Stromal cell of bone marrow (primary cell): ENCODE data around the gene UACA.

Experiments
- DNase-seq: peaks from one replicate; pipeline ENCODE4 v3.0.0-alpha.2; 2012; ENCODE audit warnings: low read depth

UACA gene

GRCh38 chr15:70783041-70783440, 19.7 kb upstream of the UACA start:
- no peak for DNase-seq

GRCh38 chr15:70781236-70781635, 17.9 kb upstream of the UACA start:
- DNase-seq = no peak

- DNase-seq = no peak
Measured at GRCh38 chr15:70778258-70779076, 15.1 kb upstream of the UACA start.

- no peak for DNase-seq
Measured at GRCh38 chr15:70777170-70777926, 14.0 kb upstream of the UACA start.

- DNase-seq = peak; percentile 81
Measured at GRCh38 chr15:70775160-70775559, 11.8 kb upstream of the UACA start.

- DNase-seq = no peak
Measured at GRCh38 chr15:70772402-70772801, 9.0 kb upstream of the UACA start.

- DNase-seq = no peak
Measured at GRCh38 chr15:70770863-70771262, 7.5 kb upstream of the UACA start.

GRCh38 chr15:70768257-70768883, 5.0 kb upstream of the UACA start:
- no peak for DNase-seq

- DNase-seq = no peak
Measured at GRCh38 chr15:70767667-70768066, 4.3 kb upstream of the UACA start.

GRCh38 chr15:70766597-70766996, 3.2 kb upstream of the UACA start:
- no peak for DNase-seq

- peak; percentile 71 for DNase-seq
Measured at GRCh38 chr15:70765504-70766281, 2.3 kb upstream of the UACA start.

GRCh38 chr15:70763950-70764730, 782 bp upstream of the UACA start:
- DNase-seq = no peak

- DNase-seq = peak; percentile 66
Measured at GRCh38 chr15:70762469-70763119, 764 bp downstream of the UACA start.

GRCh38 chr15:70761931-70762468, 1.4 kb downstream of the UACA start:
- no peak for DNase-seq

GRCh38 chr15:70761046-70761445, 2.3 kb downstream of the UACA start:
- DNase-seq = no peak

GRCh38 chr15:70758790-70759462, 4.4 kb downstream of the UACA start:
- DNase-seq = no peak

- no peak for DNase-seq
Measured at GRCh38 chr15:70757627-70758026, 5.7 kb downstream of the UACA start.

GRCh38 chr15:70754862-70755261, 8.5 kb downstream of the UACA start:
- DNase-seq = no peak

GRCh38 chr15:70753101-70753829, 10.1 kb downstream of the UACA start:
- DNase-seq = no peak
